NOMO-1 treated with dmso at 0.1 percent for 144 hours (cell line): ENCODE data around the gene C4B.
"Not testable (repeated sequence)": the region's sequence is repeated elsewhere in the genome, so short reads cannot be mapped to it uniquely, and the experiment has no call there.

Experiments used
- DNase-seq: peaks from one replicate; lab custom pipeline; 2025; ENCODE audit not compliant: unreplicated experiment; lab: John Stamatoyannopoulos, UW

C4B gene

GRCh38 chr6:32014547-32014946 is at the start of gene C4B:
TSS of gene C4B (plus strand) at chr6:32014795. CDS start at chr6:32014846, 51 bp downstream.
- DNase-seq, result not testable (repeated sequence)

- DNase-seq, result no peak
Observed at GRCh38 chr6:31965700-31966099, 48.9 kb upstream of the C4B start.

GRCh38 chr6:31966506-31966905 is 48.1 kb upstream of the C4B start:
- DNase-seq, result no peak

DNA sequence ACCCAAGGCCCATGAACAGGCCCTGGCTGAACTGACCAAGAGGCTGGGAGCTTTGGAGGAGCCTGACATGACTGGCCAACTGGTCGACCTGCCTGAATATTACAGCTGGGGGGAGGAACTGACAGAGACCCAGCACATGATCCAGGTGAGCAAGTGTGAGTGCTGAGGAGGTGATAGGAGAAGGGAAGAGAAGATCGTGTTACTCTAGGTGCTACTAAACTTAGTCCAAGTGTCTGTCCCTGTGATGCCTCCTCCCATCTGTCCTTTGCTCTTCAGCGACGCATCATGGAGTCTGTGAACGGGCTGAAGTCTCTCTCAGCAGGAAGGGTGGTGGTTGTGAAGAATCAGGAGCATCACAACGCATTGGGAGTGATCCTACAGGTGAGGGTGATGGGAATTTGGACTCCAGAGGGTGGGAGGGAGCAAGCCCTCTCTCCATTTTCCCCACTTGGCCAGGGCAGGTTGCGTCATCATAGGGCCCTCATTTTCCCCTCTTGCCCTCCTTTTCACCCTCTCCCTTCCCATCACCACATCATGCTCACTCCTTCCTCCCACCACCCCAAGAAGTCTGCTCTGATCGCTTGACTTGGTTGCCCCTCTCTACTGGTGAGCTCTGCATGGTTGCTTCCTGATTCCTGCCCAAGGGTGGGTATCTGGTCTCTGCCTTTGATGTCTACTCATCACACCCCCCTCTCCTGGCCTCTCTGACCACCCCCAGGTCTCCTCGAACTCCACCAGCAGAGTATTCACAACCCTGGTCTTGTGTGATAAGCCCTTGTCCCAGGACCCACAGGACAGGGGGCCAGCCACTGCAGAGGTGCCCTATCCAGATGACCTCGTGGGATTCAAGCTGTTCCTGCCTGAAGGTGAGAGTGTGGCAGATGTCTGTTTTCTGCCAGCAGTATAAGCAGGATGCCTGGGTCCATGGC is 47.3 kb upstream of the C4B start:
- no peak for DNase-seq

DNA sequence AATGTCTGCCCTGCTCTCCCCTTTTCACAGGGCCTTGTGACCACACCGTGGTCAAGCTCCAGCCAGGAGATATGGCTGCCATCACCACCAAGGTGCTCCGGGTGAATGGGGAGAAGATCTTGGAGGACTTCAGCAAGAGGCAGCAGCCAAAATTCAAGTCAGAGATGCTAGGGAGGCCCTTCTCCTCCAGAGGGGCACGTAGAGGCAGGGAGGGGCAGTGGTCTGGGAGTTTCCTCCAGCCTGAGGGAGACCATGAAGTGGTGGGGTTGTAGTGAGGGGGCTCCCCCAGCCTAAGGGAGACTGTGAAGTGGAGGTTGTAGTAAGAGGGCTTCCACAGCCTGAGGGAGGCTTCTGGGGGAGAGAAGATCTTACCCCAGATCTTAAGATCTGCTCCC is 46.7 kb upstream of the C4B start:
- no peak for DNase-seq

GRCh38 chr6:31968326-31968725 is 46.3 kb upstream of the C4B start:
- no peak for DNase-seq

DNA sequence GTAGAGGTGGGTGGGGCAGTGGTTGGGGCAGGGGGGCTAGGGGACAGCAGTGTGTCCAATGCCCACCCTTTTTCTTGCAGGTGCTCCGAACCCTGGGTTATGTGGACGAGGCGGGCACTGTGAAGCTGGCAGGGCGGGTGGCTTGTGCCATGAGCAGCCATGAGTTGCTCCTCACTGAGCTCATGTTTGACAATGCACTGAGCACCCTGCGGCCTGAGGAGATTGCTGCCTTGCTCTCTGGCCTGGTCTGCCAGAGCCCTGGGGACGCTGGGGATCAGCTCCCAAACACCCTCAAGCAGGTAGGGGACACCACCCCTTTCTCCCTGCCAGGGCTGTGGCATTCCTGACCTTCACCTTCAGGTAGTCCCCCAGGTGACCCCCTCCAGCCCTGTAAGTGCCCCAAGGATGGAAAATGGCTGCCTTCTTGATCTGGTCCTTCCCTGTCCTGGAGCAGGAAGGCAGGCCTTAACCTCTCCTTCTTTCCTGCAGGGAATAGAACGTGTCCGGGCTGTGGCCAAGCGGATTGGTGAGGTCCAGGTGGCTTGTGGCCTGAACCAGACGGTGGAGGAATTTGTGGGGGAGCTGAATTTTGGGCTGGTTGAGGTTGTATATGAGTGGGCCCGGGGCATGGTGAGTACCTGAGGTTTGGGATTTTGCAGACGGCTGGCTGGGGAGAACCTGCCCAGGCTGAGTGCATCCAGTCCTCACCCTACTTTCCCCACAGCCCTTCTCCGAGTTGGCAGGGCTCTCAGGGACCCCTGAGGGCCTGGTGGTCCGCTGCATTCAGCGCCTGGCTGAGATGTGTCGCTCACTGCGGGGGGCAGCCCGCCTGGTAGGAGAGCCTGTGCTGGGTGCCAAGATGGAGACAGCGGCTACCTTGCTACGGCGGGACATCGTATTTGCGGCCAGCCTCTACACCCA is 45.5 kb upstream of the C4B start:
- no peak for DNase-seq

DNA sequence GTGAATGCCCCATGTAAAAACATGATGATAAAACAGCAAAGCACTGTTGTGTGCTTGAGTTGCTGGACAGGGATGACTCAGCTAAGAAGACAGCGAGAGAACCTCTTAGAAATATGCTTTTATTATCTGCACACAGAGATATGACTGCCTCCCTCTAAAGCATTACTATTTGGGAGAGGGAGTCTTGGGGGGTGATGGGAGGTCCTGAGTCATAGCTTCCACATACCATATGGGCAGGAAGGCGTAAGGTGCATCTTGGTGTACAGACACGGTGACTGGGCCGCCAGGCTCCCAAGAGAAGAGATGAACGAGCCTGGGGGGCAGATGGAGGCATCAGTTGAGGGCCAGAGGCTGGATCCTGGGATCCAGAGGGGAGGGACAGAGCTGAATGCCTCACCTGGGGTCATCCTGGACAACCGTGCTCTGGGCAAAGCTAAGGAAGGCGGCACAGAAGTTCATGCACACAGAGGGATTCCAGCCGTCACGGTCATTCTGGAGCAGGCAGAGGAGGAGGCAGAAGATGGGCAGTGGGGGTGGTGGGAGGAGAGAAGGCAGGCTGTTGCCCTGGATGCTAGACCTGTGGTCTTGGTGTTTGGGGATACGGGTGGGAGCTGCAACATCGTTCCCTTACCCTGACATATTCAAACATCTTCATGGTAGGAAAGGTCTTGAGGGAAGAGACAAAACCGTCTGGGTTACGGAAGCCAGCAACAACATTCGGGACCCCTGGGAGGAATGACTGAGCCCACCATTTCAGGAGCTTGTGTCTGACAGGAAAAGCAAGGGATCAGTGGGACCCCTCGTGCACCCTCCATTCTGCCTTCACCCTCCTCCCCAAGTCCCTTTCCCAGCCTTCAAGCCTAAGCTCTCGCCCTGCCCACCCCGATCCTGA is 44.6 kb upstream of the C4B start:
- no peak for DNase-seq

DNA sequence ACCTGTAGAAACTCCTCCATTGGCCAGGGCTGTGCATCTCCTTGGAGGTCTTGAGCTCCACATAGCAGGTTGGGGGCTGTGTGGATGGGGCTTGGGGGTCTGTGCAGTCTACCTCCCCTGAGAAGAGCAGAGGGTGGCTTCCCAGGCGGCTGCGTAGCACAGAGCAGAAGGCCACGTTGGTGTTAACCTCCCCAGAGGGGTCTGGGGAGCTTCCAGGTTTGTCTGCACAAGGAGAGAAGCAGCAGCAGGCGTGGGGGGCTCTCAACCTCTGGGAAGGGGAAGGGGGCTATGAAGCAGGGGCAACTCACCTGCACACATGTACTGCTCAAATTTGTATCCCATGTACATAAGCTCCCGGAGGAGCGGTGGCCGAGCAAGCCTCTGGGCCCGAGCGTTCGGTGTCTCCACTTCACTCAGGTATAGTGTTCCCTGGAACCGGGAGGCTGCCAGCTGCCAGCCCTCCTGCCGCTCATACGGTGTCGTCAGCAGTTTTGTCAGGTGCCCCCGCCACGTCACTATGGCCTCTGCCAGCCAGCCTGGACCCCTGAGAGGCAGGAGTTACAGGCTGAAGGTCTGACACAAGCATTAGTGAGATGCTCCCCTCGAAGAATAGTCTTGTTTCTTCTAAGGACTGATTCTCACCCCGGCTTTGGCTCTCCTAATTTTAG is 43.9 kb upstream of the C4B start:
- DNase-seq, result no peak

DNA sequence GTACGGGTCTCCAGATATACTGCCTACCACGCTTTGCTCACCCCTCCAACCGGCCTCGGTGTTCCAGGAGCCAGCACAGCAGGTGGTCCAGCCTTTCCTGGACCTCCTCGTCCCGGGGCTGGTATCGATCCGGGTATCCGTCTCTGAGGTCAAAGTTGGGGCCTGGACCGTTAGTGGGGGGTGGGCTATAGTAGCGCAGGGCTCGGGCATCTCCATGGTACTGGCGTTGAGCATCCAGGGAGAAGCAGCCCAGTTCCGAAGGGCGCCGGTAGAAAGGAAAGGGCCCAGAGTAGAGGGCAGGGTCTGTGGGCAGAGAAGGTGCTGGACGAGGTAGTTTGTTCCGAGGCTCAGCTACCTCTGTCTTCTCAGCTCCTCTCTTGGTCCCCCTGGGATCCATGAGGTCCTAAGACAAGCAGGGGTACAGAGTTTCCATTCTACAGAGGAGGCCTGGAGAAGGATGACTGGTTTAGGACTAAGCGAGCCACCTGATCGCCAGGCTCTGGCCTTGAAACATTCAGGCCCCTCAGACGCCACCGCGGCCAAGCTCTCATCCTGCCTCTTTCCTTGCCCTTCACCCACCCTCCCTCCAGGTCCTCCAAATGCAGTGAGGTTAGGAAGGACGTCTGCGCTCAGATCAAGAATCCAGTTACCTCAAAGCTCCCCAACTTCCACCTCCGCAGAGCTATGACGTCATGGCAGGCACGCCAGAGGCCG is 43.2 kb upstream of the C4B start:
- no peak for DNase-seq

GRCh38 chr6:31971993-31972708 is 42.4 kb upstream of the C4B start, which contains the start of gene DXO:
TSS of gene DXO (minus strand) at chr6:31972138. CDS start at chr6:31971675, 463 bp downstream.
- DNase-seq, result peak; percentile 95

- no peak for DNase-seq
Observed at GRCh38 chr6:31972709-31973350, 41.8 kb upstream of the C4B start.

DNA sequence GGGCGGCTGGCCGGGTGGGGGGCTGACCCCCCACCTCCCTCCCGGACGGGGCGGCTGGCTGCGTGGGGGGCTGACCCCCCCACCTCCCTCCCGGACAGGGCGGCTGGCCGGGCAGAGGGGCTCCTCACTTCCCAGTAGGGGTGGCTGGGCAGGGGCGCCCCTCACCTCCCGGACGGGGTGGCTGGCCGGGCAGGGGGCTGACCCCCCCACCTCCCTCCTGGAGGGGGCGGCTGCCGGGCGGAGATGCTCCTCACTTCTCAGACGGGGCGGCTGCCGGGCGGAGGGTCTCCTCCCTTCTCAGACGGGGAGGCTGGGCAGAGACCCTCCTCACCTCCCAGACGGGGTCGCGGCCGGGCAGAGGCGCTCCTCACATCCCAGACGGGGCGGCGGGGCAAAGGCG is 38.5 kb upstream of the C4B start:
- not testable (repeated sequence) for DNase-seq

DNA sequence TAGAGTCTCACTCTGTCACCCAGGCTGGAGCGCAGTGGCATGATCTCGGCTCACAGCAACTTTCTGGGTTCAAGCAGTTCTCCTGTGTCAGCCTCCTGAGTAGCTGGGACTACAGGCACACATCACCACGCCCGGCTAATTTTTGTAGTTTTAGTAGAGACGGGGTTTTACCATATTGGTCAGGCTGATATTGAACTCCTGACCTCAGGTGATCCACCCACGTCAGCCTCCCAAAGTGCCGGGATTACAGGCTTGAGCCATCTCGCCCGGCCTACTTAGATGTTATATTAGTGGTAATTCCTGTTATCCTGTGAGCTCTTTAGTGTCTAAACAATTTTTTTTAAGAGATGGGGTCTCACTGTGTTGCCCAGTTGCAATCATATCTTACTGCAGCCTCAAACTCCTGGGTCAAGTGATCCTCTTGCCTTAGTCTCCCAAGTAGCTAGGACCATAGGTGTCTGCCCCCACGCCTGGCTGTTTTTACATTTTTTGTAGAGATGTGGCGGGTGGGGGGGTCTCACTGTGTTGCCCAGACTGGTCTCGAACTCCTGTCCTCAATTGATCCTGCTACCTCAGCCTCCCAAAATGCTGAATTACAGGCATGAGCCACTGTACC is 36.7 kb upstream of the C4B start:
- no peak for DNase-seq

DNA sequence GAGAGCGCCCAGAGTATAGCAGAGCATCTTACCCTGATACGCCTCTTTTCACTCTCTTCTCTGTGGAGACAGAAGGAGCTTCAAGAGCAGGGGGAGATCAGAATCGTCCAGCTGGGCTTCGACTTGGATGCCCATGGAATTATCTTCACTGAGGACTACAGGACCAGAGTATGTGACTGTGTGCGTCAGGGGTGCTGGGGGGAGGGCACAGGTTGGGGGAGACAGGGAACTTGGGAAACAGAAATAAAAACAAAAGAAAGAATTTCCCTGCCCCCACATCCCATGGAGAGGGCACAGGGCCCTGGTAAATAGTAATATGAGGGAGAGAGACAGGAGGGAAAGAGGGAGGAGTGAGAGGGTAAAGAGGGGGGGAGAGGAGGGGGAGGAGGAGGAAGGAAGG is 35.8 kb upstream of the C4B start:
- DNase-seq, result no peak

DNA sequence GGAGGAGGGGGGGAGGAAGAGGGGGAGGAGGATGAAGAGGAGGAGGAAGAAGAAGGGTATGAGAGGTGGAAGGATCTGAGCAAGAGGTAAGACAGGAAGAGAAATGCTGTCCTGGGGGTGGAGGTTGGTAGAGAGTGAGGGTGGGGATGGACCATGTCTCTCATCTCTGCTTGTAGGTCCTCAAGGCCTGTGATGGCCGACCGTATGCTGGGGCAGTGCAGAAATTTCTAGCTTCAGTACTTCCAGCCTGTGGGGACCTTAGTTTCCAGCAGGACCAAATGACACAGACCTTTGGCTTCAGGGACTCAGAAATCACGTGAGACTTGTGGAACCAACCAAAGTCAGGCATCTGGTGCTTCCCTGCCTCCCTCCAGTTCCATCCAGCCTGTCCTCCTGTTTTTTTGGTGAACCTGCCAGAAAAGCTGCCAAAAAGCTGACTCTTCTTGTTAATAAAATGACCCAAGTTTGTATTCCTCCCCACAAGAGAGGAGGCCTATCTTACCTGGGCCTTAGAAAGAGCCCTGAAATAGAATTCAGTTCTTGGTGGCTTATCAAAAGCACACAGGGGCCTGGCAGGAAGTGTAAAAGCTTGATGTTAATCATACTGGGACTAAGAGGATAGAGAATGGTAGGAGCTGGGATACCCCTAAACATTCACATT is 35.2 kb upstream of the C4B start:
- DNase-seq, result no peak

- not testable (repeated sequence) for DNase-seq
Observed at GRCh38 chr6:31980195-31980876, 34.3 kb upstream of the C4B start.
